GM12873 (cell line): ENCODE data around the gene HDAC4.

Source experiments
- TF ChIP-seq, protein P1 (sequence below): IDR thresholded peaks from 2 replicates; pipeline ENCODE4 v1.5.1; 2012; ENCODE audit warnings: low read depth, mild to moderate bottlenecking, moderate library complexity, low read length, control low read depth; ENCODE audit not compliant: insufficient read depth; ENCODE audit errors: missing control alignments

The HDAC4 gene

DNA sequence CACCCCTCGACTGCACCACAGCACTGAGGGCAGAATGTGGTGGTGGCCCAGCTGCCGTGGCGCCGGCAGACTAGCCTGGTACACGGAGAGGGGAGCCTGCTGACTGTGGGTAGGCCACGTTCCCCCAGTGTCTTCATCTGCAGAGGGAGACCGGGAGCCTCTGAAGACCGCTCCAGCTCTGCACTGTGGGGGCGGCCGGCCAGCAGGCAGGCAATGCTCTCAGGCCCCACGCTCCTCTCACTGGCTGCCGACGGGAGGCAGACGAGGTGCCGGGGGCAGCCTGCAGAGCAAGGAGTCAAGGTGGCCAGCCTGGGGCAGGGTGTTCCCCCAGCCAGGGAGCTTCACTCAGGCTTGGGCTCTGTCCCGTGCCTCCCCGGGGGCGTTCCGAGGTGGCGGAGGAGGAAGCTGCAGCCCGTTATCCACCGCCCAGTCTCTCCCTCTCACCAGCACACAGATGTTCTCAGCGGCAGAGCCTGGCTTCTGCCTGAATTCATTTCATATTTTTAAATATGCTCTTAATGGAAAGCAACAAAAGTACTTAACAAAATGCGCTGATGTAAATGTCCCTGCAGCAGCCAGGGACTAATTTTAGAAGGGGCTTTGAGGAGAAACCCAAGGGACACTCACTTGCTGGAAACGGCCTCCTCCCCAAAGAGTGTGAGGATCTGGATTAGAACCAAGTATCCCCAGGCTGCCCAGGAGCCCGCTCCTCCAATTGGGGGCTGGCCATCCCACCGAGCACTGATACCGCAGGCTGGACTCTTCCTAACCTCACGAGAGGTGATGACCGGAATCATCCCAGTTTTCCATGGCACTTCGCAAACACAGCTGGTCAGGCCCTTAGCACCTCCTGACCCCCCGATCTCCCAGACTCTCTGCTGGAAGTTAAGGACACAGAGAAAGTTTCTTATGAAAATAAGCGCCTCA, 87.8 kb downstream of the HDAC4 start:
- TF ChIP-seq, protein P1, sequence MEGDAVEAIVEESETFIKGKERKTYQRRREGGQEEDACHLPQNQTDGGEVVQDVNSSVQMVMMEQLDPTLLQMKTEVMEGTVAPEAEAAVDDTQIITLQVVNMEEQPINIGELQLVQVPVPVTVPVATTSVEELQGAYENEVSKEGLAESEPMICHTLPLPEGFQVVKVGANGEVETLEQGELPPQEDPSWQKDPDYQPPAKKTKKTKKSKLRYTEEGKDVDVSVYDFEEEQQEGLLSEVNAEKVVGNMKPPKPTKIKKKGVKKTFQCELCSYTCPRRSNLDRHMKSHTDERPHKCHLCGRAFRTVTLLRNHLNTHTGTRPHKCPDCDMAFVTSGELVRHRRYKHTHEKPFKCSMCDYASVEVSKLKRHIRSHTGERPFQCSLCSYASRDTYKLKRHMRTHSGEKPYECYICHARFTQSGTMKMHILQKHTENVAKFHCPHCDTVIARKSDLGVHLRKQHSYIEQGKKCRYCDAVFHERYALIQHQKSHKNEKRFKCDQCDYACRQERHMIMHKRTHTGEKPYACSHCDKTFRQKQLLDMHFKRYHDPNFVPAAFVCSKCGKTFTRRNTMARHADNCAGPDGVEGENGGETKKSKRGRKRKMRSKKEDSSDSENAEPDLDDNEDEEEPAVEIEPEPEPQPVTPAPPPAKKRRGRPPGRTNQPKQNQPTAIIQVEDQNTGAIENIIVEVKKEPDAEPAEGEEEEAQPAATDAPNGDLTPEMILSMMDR, result no peak

DNA sequence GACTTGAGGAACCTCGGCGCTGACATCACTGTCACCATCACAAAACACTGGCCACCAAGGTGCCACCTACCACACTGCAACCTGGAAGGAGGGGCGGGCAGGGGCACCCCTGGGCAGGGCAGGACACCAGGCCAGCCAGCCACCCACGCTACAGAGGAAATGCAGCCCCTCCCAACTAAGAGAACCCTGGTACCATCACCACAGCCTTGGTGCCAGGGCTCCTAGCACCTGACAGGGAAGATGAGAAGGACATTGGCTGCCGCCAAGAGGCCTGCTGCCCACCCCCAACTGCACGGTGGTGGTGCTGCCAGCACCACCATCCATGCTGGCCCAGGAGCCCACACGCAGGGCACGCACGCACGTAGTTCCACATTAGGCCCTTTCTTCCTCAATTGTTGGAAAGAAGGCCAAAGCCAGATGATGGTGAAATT, 88.7 kb downstream of the HDAC4 start:
- TF ChIP-seq, protein P1, result no peak

DNA sequence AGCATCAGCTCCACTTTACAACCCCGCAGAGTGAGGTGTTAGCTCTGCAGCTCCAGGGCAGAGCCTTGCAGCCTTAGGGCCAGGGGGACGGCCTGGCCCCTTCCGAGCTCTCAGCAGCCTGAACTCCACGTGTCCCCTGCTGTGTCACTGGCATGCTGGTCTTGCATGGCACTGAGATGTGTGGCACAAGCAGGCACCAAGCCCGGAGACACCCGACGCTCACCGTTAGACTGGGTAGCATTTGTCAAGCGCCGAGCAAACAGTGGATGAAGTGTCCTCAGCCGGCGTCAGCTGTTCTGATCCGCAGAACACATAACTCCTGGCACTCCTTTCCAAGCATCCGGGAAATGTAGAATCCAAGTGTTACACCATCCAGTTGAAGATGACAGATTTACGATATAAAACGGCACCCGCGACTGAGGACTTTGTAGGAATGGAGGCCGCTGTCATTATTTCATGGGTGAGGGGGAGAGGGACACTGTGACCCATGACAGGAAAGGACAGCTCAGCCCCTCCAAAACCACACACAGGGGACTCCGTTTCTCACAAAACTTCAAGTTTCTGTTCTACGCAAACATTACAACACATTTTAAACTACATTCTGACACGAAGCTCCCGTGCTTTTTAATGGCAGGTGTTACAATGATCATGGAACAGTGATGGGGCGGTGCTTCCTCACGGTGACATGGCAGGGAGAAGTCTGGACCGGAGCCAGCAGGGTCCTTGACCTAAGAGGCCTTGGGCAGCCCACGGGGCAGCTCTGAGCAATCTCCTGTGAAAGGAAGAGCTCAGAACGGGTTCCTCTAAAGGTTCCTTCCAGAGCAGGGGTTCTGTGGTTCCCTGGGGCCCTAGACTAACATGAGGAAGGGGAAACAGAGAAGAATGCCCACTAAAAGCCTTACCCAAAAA, 89.4 kb downstream of the HDAC4 start:
- TF ChIP-seq, protein P1, result no peak

DNA sequence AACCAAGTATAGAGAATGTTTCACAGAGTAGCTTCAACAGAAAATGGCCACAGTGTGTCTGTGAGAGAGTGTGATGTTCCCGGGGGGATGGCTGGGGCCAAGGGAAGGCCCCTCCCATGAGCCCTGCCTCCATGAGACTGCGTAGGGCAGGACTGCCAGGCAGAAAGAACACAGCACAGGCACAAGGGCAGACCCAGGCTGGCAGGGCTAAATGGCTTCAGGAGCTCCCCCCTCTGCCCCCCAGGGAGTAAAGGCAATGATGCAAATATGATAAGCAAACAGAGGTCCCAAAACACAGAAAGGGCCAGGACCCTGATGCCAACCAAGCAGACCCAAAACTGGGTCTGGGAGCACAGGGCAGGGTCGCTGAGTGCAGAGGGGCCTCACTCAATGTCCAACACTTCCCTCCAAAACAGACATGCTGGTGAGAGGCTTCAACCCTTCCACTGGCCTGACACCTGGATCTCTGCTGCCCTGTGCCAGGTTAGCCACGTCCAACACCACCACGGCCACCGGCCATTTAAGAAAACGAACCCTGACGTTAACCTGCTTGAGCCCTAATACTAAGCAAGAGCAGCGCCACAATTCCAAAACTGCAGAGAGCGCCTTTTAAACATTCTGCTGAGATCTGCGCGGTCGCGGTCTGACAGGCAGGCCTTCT, 90.3 kb downstream of the HDAC4 start:
- TF ChIP-seq, protein P1, result no peak

DNA sequence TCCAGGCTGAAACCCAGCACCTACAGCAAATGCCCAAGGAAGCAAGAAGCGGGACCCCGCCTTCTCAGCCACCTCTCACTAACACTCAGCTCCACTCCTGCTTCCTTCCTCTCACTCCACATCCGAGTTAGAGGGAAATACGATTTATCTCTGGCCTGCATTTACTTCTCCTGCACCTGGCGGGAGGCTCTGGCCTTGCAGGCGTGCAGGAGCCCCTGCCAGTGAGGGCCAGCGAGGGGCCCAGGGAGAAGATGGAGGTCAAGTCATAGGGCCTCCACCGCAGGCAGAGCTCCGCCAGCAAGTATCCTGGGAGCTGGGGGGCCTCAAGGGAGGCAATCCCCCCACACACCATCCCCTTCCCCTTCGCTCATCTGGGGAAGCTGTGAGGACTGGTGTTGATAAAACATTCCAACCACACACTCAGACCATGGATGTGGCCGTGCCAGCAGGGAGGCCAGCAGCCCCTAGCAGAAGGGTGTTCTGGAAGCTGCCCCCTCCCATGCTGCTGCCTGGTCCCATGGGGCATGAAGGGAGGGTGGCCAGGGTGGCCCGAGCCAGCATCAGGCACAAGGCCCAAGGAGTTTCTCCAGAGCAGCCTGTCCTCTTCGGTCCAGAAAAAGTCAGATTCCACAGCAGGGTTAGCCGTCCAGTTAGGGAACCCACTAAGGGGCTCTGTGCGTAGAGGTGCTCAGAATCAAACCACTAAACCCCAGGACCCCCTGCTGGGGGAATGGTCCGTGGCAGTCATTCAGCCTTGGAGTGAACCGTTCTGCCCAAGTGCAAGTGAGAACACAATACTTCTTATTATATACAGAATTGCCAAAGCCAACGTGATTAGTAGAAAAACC, 91.2 kb downstream of the HDAC4 start:
- TF ChIP-seq, protein P1, result no peak

DNA sequence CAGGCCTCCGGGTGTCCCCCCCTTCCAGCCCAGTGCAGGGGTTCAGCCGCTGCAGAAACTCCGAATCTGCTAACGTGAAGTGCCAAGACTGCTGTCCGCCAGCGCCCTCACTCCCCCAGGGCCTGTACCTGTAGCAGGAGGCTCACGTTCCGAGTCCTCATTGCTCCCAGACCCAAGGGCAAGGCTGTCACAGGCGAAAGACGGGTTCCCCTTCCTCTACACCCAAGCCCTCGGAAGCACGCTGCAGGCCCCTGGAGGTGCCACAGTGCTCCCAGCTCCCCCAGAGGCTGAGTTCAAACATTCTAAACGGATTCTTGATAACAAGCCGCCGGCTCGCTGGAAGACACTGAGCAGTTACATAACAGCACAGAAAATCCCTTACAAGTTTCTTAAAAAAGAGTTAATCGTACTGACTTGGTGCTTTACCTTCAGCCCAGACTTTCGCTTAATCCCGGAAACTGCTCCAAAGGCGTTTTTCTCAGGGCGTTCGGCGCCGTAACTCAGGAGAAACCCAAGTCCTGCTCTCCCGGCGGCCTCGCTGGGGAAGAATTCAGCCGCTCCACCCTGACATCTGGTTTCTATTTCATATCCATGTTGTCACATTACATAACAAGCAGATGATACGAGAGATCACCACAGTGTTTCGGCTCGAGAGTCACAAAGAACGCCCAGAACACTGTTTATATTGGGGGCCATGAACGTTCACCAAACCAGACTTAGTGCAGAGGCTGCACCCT, 92.0 kb downstream of the HDAC4 start:
- TF ChIP-seq, protein P1, result no peak
